Non-pigmented ciliary epithelial cell (primary cell): ENCODE measurements around the gene COP1.
"Not testable (repeated sequence)": the region's sequence is repeated elsewhere in the genome, so short reads cannot be mapped to it uniquely, and the experiment has no call there.

Source experiments
- DNase-seq: peaks from one replicate; pipeline ENCODE4 v3.0.0-alpha.2; 2010; ENCODE audit warnings: low read depth

COP1 gene

DNA sequence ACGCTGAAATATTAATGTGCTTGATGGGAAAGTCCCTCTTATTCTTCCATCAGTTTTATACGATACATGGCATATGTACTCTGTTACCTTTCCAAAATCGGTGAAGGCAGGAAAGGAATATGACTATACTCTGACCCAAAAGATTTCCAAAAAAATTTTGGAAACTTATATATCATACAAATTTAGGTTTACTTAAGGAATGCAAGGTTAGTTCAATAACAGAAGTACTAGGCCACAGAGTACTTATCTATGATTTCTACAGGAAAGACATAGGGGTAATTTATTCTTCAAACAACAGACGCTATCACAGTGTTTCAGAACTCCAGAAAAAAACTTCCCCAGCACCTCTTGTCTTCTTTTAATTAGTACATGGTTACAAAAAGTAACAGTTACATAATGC is 84.8 kb downstream of the COP1 start:
- no peak for DNase-seq

DNA sequence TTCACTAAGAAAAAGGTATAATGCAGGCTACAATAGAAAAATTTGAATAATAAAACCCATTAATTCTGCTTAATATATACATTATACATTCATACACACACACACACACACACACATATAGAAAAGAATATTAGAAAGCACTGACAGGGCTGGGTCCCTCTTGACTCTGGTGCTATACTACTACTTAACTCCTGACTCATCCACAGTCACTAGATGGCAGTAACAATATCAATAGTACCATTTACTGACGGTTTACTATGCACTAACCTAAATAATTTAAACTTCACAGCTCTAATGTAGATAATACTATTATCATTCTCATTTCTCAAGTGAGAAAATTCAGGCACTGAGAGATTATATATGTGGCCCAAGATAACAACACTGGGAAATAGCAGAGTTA is 87.5 kb downstream of the COP1 start:
- no peak for DNase-seq

GRCh38 chr1:176118985-176119384 is 88.1 kb downstream of the COP1 start:
- no peak for DNase-seq

GRCh38 chr1:176111835-176112234 is 95.3 kb downstream of the COP1 start:
- peak; percentile 20 for DNase-seq

GRCh38 chr1:176110203-176110602 is 96.9 kb downstream of the COP1 start:
- DNase-seq = peak; percentile 45

- no peak for DNase-seq
These were observed 104.2 kb downstream of the COP1 start for GRCh38 chr1:176102768-176103350.

- no peak for DNase-seq
These were observed 105.0 kb downstream of the COP1 start for GRCh38 chr1:176101951-176102642.

DNA sequence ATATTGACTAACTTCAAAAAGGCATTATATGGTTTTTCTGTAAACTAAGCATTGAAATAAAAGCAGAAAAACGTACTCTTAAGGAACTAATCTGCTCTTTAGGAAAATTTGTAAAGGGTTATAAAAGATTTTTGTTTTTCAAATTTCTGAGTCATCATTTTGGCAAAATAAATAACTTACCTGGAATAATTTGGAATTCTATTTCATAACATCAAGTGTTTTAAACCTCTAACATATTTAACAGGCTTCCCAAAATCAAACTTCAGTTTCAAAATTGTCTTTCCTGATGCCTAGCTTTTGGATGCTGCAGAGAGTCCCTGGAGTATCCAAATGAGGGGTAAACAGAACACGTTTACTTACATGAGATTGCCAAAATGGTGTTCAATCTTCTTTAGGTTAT is 108.5 kb downstream of the COP1 start:
- no peak for DNase-seq

GRCh38 chr1:176096015-176096414 is 111.1 kb downstream of the COP1 start:
- DNase-seq = no peak

DNA sequence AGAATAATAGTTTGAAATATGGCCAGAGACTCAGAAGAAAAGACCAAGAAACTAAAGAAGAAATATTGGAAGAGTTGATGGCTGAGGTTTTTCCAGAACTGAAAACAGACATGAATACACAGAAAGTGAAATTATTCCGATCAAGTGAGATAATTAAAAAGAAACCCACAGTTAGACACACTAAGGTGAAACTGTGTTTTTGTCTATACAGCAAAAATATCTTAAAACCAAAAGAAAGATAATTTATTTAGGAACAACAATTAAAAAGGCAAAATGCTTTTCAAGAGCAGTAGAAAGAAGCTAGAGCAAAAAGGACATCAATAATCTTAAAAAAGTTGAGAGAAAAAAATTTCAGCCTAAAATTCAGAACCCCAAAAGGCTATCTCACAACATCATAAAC is 116.3 kb downstream of the COP1 start:
- no peak for DNase-seq

- not testable (repeated sequence) for DNase-seq
These were observed 119.3 kb downstream of the COP1 start for GRCh38 chr1:176087746-176088145.

DNA sequence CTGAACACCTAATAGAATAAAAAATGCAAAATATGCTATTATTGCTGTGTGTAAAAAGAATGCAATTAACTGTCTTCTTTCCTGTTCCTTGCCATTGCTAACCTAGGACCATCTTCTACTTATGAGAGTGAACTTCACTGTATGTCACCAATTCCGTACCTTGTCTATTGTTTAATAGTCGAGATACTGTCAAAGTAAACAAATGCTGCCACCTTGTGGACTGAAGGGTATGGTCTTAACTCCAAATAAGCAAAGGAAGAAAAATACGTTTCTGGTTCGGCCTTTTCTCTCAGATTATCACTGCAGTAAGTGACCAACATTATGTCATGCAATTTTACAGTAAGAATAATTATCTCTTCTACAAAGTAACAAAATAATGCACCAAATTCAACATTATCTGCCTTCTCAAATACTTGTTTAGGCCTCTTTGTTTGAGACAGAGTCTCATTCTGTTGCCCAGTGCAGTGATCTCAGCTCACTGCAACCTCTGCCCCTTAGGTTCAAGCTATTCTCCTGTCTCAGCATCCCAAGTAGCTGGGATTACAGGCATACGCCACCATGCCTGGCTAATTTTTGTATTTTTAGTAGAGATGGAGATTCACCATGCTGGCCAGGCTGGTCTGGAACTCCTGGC is 133.4 kb downstream of the COP1 start:
- peak; percentile 20 for DNase-seq

- no peak for DNase-seq
These were observed 138.2 kb downstream of the COP1 start for GRCh38 chr1:176068901-176069300.

- no peak for DNase-seq
These were observed 138.8 kb downstream of the COP1 start for GRCh38 chr1:176068256-176068655.

GRCh38 chr1:176066709-176067108 is 140.4 kb downstream of the COP1 start:
- no peak for DNase-seq

DNA sequence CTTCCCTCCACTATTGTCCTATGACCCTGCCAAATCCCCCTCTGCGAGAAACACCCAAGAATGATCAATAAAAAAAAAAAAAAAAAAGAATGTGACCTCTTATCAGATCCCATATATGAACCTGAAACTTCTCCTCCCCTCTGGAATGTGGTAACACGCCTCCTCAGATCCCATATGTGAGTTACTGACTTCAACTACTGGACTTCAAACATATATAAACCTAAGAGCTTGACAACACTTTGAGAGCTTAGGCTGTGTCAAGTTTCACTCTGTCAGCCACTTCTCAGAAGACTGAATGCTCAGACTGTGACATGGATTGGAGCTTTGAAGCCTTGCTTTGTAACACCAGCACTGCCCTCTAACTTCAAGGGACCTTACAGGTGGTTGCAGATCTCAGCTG is 148.4 kb downstream of the COP1 start:
- no peak for DNase-seq

DNA sequence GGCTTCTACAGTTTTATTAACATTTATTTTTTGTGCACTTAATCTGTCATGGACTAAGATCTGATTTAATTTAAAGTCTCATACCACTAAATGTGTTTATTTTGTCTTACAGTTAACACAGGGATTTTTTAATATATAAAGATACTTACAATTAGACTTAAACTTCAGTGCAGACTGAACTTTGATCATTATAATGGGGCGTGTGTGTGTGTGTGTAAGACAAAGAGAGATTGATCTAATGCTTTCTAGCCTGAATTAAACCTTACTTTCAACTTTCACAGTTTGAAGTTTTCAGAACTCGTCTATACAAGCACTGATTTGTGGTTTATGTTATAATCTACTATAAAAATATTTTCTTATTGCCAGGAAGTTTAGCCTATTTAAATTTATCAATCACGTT is 150.8 kb downstream of the COP1 start:
- no peak for DNase-seq

- DNase-seq = no peak
These were observed 151.7 kb downstream of the COP1 start for GRCh38 chr1:176055398-176055797.

DNA sequence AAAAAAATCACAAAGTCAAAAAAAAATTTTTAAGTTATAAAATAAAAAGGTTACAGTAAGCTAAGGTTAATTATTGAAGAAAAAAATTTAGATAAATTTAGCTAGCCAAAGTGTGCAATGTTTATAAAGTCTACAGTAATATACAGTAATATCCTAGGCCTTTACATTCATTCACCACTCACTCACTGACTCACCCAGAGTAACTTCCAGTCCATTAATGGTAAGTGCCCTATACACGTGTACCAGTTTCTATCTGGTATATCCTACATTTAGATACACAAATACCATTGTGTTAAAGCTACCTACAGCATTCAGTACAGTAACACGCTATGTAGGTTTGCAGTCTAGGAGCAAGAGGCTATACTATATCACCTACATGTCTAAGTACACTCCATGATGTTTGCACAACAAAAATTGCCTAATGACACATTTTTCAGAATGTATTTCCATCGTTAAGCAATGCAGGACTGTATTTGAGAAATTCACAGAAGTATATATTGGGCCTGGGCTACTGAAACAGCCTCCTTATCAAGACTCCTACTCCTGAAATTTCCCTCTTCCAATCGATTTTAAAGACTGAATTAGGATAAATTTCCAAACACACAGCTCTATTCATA is 155.1 kb downstream of the COP1 start:
- DNase-seq = no peak

DNA sequence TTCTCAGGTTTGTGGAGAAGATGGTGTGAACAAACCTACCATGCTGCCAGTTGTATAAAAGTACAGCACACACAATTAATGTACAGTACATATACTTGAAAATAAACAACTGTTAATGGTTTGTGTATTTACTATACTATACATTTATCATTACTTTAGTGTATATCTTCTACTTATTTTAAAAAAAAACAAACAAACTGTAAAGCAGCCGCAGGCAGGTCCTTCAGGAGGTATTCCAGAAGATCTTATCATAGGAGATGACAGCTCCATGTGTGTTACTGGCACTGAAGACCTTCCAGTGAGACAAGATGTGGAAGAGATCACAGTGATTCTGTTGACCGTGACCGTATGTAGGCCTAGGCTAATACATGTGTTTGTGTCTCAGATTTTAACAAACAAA is 155.7 kb downstream of the COP1 start:
- DNase-seq = no peak

GRCh38 chr1:176049582-176049981 is 157.5 kb downstream of the COP1 start:
- no peak for DNase-seq

DNA sequence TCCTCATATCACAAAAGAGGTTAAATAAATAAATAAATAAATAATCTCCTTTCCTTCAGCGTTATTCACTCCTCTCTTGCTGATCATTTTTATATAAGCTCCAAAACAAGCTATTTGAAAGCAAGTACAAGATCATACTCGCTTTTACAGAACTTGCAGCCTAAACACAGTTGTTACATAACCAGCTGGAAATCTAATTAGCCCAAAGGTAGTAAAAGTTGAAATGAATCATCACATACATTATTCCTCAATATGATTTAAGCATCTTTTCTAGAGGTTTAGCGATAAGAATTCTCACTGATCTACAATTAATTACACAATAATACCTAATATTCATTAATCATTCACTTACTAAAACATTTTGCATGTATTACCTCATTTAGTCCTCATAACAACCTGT is 160.2 kb downstream of the COP1 start:
- DNase-seq = no peak

GRCh38 chr1:176043537-176043936 is 163.5 kb downstream of the COP1 start:
- no peak for DNase-seq
